GM19397 (cell line): Measurements from ENCODE around the gene COPS3.
A peak's percentile ranks its signal among the peaks of the same experiment; 100 is the strongest.

Experiments used
- ATAC-seq: cut with Tn5 transposase; IDR thresholded peaks from one replicate; pipeline ENCODE4 v1.9.1; 2021; ENCODE audit warnings: mild to moderate bottlenecking, moderate library complexity; ENCODE audit not compliant: unreplicated experiment

Gene COPS3

GRCh38 chr17:17221329-17221728 lies 59.7 kb downstream of the COPS3 start:
- no peak for ATAC-seq

- no peak for ATAC-seq
Observed at GRCh38 chr17:17220529-17220928, 60.5 kb downstream of the COPS3 start.

GRCh38 chr17:17217995-17218394 lies 63.1 kb downstream of the COPS3 start:
- no peak for ATAC-seq

GRCh38 chr17:17216776-17217175 lies 64.3 kb downstream of the COPS3 start:
- ATAC-seq = no peak

- no peak for ATAC-seq
Observed at GRCh38 chr17:17216236-17216635, 64.8 kb downstream of the COPS3 start.

GRCh38 chr17:17215575-17215974 lies 65.5 kb downstream of the COPS3 start:
- ATAC-seq = no peak

- no peak for ATAC-seq
Observed at GRCh38 chr17:17214646-17215436, 66.2 kb downstream of the COPS3 start.

- ATAC-seq = no peak
Observed at GRCh38 chr17:17213775-17214174, 67.3 kb downstream of the COPS3 start.

GRCh38 chr17:17207998-17208397 lies 73.0 kb downstream of the COPS3 start:
- no peak for ATAC-seq

GRCh38 chr17:17206913-17207335 lies 74.1 kb downstream of the COPS3 start:
- no peak for ATAC-seq

- ATAC-seq = peak; percentile 63
Observed at GRCh38 chr17:17206124-17206912, 74.7 kb downstream of the COPS3 start, which contains the start of gene PLD6. Gene PLD6 (minus strand): TSS chr17:17206333. CDS start chr17:17206286, 47 bp downstream.

GRCh38 chr17:17205368-17206123 lies 75.5 kb downstream of the COPS3 start:
- peak; percentile 40 for ATAC-seq

- ATAC-seq = no peak
Observed at GRCh38 chr17:17204635-17205231, 76.3 kb downstream of the COPS3 start.

GRCh38 chr17:17204041-17204591 lies 76.9 kb downstream of the COPS3 start:
- no peak for ATAC-seq

GRCh38 chr17:17203173-17203730 lies 77.8 kb downstream of the COPS3 start:
- no peak for ATAC-seq

- ATAC-seq = no peak
Observed at GRCh38 chr17:17201907-17202306, 79.1 kb downstream of the COPS3 start.

- no peak for ATAC-seq
Observed at GRCh38 chr17:17201271-17201670, 79.8 kb downstream of the COPS3 start.

GRCh38 chr17:17200831-17201230 lies 80.2 kb downstream of the COPS3 start:
- ATAC-seq = no peak

- no peak for ATAC-seq
Observed at GRCh38 chr17:17200311-17200710, 80.7 kb downstream of the COPS3 start.

GRCh38 chr17:17198281-17198680 lies 82.8 kb downstream of the COPS3 start:
- no peak for ATAC-seq
